Activated naive CD8-positive, alpha-beta T cell treated with anti-CD3 and anti-CD28 coated beads, Interleukin-2, amount 50 U/mL, for 24 hours (primary cell): ENCODE data around the gene GNPAT.

Source experiments
- ATAC-seq: fragments of 150-1000 bp; cut with Tn5 transposase; one replicate; pipeline ENCODE4 v1.10.0; 2021
- DNase-seq: peaks from one replicate; pipeline ENCODE4 v3.0.0; 2021
- H3K27ac Mint-ChIP-seq: one replicate; pipeline ENCODE4 v1.8.0; 2021; ENCODE audit warnings: mild to moderate bottlenecking, mixed read lengths
- H3K27me3 Mint-ChIP-seq: one replicate; pipeline ENCODE4 v1.8.0; 2021; ENCODE audit warnings: mixed read lengths
- H3K36me3 Mint-ChIP-seq: one replicate; pipeline ENCODE4 v1.8.0; 2021; ENCODE audit warnings: low read depth, mixed read lengths
- H3K4me1 Mint-ChIP-seq: one replicate; pipeline ENCODE4 v1.8.0; 2021; ENCODE audit warnings: mixed read lengths
- H3K4me3 Mint-ChIP-seq: one replicate; pipeline ENCODE4 v1.8.0; 2021; ENCODE audit warnings: mild to moderate bottlenecking, moderate library complexity, mixed read lengths
- H3K9me3 Mint-ChIP-seq: one replicate; pipeline ENCODE4 v1.8.0; 2021; ENCODE audit warnings: mixed read lengths

GNPAT gene

GRCh38 chr1:231310391-231310934 is 69.5 kb downstream of the GNPAT start:
- DNase-seq (no peak), ATAC-seq (no peak)
- Mint-ChIP-seq H3K9me3 (no peaks in the 10 kb centered on the region), H3K27ac (no peak overlapping the region), H3K4me3 (no peak overlapping the region), H3K36me3 (no peaks in the 10 kb centered on the region), H3K27me3 (no peaks in the 10 kb centered on the region), H3K4me1 (no peaks in the 10 kb centered on the region)

- no peak overlapping the region for H3K4me3 Mint-ChIP-seq
- no peaks in the 10 kb centered on the region for H3K9me3 Mint-ChIP-seq
- H3K4me1 Mint-ChIP-seq = no peaks in the 10 kb centered on the region
- H3K36me3 Mint-ChIP-seq = no peaks in the 10 kb centered on the region
- no peaks in the 10 kb centered on the region for H3K27me3 Mint-ChIP-seq
- ATAC-seq (no peak), DNase-seq (no peak)
- no peak overlapping the region for H3K27ac Mint-ChIP-seq
These were observed 70.9 kb downstream of the GNPAT start for GRCh38 chr1:231311720-231312431.

GRCh38 chr1:231312432-231312788 is 71.4 kb downstream of the GNPAT start:
- Mint-ChIP-seq H3K4me1 (no peaks in the 10 kb centered on the region), H3K9me3 (no peaks in the 10 kb centered on the region), H3K4me3 (no peak overlapping the region), H3K27ac (no peak overlapping the region), H3K36me3 (no peaks in the 10 kb centered on the region), H3K27me3 (no peaks in the 10 kb centered on the region)
- no peak for DNase-seq
- ATAC-seq = no peak

- no peak overlapping the region for H3K27ac Mint-ChIP-seq
- H3K9me3 Mint-ChIP-seq = no peaks in the 10 kb centered on the region
- no peak for ATAC-seq
- no peaks in the 10 kb centered on the region for H3K4me1 Mint-ChIP-seq
- no peaks in the 10 kb centered on the region for H3K36me3 Mint-ChIP-seq
- no peak for DNase-seq
- no peak overlapping the region for H3K4me3 Mint-ChIP-seq
- no peaks in the 10 kb centered on the region for H3K27me3 Mint-ChIP-seq
These were observed 72.6 kb downstream of the GNPAT start for GRCh38 chr1:231313661-231314060.

GRCh38 chr1:231315887-231316286 is 74.9 kb downstream of the GNPAT start:
- Mint-ChIP-seq H3K36me3 (no peaks in the 10 kb centered on the region), H3K4me1 (no peaks in the 10 kb centered on the region), H3K4me3 (no peak overlapping the region), H3K9me3 (no peaks in the 10 kb centered on the region), H3K27me3 (no peaks in the 10 kb centered on the region), H3K27ac (no peak overlapping the region)
- peak; percentile 57 for DNase-seq
- ATAC-seq = peak; percentile 82

GRCh38 chr1:231317306-231318014 is 76.4 kb downstream of the GNPAT start:
- Mint-ChIP-seq H3K27ac (no peak overlapping the region), H3K4me1 (no peaks in the 10 kb centered on the region), H3K4me3 (no peak overlapping the region), H3K27me3 (no peaks in the 10 kb centered on the region), H3K36me3 (no peaks in the 10 kb centered on the region), H3K9me3 (no peaks in the 10 kb centered on the region)
- ATAC-seq = no peak
- no peak for DNase-seq

- Mint-ChIP-seq H3K4me3 (no peak overlapping the region), H3K27me3 (no peaks in the 10 kb centered on the region), H3K4me1 (no peaks in the 10 kb centered on the region), H3K27ac (no peak overlapping the region), H3K9me3 (no peaks in the 10 kb centered on the region), H3K36me3 (no peaks in the 10 kb centered on the region)
- ATAC-seq = no peak
- no peak for DNase-seq
These were observed 77.0 kb downstream of the GNPAT start for GRCh38 chr1:231318015-231318355.

GRCh38 chr1:231318568-231318967 is 77.6 kb downstream of the GNPAT start:
- no peak overlapping the region for H3K27ac Mint-ChIP-seq
- no peaks in the 10 kb centered on the region for H3K27me3 Mint-ChIP-seq
- H3K36me3 Mint-ChIP-seq = no peaks in the 10 kb centered on the region
- no peaks in the 10 kb centered on the region for H3K4me1 Mint-ChIP-seq
- H3K4me3 Mint-ChIP-seq = no peak overlapping the region
- no peaks in the 10 kb centered on the region for H3K9me3 Mint-ChIP-seq
- DNase-seq = no peak
- no peak for ATAC-seq

GRCh38 chr1:231319080-231319479 is 78.1 kb downstream of the GNPAT start:
- no peaks in the 10 kb centered on the region for H3K27me3 Mint-ChIP-seq
- no peak overlapping the region for H3K4me3 Mint-ChIP-seq
- H3K9me3 Mint-ChIP-seq = no peaks in the 10 kb centered on the region
- DNase-seq = no peak
- no peaks in the 10 kb centered on the region for H3K36me3 Mint-ChIP-seq
- H3K4me1 Mint-ChIP-seq = no peaks in the 10 kb centered on the region
- ATAC-seq = no peak
- H3K27ac Mint-ChIP-seq = no peak overlapping the region

GRCh38 chr1:231322880-231323530 is 82.0 kb downstream of the GNPAT start:
- no peak overlapping the region for H3K27ac Mint-ChIP-seq
- no peaks in the 10 kb centered on the region for H3K36me3 Mint-ChIP-seq
- H3K4me1 Mint-ChIP-seq = no peaks in the 10 kb centered on the region
- ATAC-seq (no peak), DNase-seq (no peak)
- H3K27me3 Mint-ChIP-seq = no peaks in the 10 kb centered on the region
- H3K9me3 Mint-ChIP-seq = no peaks in the 10 kb centered on the region
- H3K4me3 Mint-ChIP-seq = no peak overlapping the region

GRCh38 chr1:231324660-231325059 is 83.6 kb downstream of the GNPAT start:
- no peaks in the 10 kb centered on the region for H3K27me3 Mint-ChIP-seq
- H3K9me3 Mint-ChIP-seq = no peaks in the 10 kb centered on the region
- H3K27ac Mint-ChIP-seq = no peak overlapping the region
- no peaks in the 10 kb centered on the region for H3K36me3 Mint-ChIP-seq
- DNase-seq = no peak
- no peak for ATAC-seq
- H3K4me1 Mint-ChIP-seq = peaks cover 3% of the 10 kb centered on the region
- H3K4me3 Mint-ChIP-seq = no peak overlapping the region

GRCh38 chr1:231326248-231326647 is 85.2 kb downstream of the GNPAT start:
- Mint-ChIP-seq H3K4me3 (no peak overlapping the region), H3K36me3 (peaks cover 2% of the 10 kb centered on the region), H3K4me1 (peaks cover 3% of the 10 kb centered on the region), H3K27me3 (no peaks in the 10 kb centered on the region), H3K9me3 (no peaks in the 10 kb centered on the region), H3K27ac (no peak overlapping the region)
- ATAC-seq (no peak), DNase-seq (no peak)
